ENCODE measurements around the gene COBLL1.
"Not testable (repeated sequence)": the region's sequence is repeated elsewhere in the genome, so short reads cannot be mapped to it uniquely, and the experiment has no call there.

COBLL1 gene

GRCh38 chr2:164841719-164842623, at the start of gene COBLL1:
COBLL1 (minus strand) TSS chr2:164841823; CDS start chr2:164841196, 627 bp downstream.
- peak; percentile 66 for DNase-seq

- DNase-seq = no peak
These were observed 48.9 kb upstream of the COBLL1 start for GRCh38 chr2:164890544-164890943.

GRCh38 chr2:164888592-164888991, 47.0 kb upstream of the COBLL1 start:
- no peak for DNase-seq

GRCh38 chr2:164887434-164888144, 46.0 kb upstream of the COBLL1 start:
- no peak for DNase-seq

GRCh38 chr2:164882276-164882675, 40.7 kb upstream of the COBLL1 start:
- DNase-seq = no peak

- DNase-seq = no peak
These were observed 39.9 kb upstream of the COBLL1 start for GRCh38 chr2:164881524-164881923.

GRCh38 chr2:164879901-164880535, 38.4 kb upstream of the COBLL1 start:
- DNase-seq = no peak

- no peak for DNase-seq
These were observed 36.3 kb upstream of the COBLL1 start for GRCh38 chr2:164877927-164878326.

- no peak for DNase-seq
These were observed 35.5 kb upstream of the COBLL1 start for GRCh38 chr2:164877169-164877568.

GRCh38 chr2:164875334-164876205, 33.9 kb upstream of the COBLL1 start:
- no peak for DNase-seq

- no peak for DNase-seq
These were observed 31.7 kb upstream of the COBLL1 start for GRCh38 chr2:164873210-164873908.

GRCh38 chr2:164871404-164871803, 29.8 kb upstream of the COBLL1 start:
- no peak for DNase-seq

- no peak for DNase-seq
These were observed 27.8 kb upstream of the COBLL1 start for GRCh38 chr2:164869420-164869772.

GRCh38 chr2:164868563-164869419, 27.2 kb upstream of the COBLL1 start:
- DNase-seq = no peak

- no peak for DNase-seq
These were observed 26.3 kb upstream of the COBLL1 start for GRCh38 chr2:164867779-164868397.

GRCh38 chr2:164866381-164866780, 24.8 kb upstream of the COBLL1 start:
- DNase-seq = not testable (repeated sequence)

- DNase-seq = no peak
These were observed 19.0 kb upstream of the COBLL1 start for GRCh38 chr2:164860694-164861042.

- not testable (repeated sequence) for DNase-seq
These were observed 18.5 kb upstream of the COBLL1 start for GRCh38 chr2:164859906-164860693.

- no peak for DNase-seq
These were observed 17.7 kb upstream of the COBLL1 start for GRCh38 chr2:164859251-164859818.
